ENCODE results near the gene RPS6KA4.

DNA sequence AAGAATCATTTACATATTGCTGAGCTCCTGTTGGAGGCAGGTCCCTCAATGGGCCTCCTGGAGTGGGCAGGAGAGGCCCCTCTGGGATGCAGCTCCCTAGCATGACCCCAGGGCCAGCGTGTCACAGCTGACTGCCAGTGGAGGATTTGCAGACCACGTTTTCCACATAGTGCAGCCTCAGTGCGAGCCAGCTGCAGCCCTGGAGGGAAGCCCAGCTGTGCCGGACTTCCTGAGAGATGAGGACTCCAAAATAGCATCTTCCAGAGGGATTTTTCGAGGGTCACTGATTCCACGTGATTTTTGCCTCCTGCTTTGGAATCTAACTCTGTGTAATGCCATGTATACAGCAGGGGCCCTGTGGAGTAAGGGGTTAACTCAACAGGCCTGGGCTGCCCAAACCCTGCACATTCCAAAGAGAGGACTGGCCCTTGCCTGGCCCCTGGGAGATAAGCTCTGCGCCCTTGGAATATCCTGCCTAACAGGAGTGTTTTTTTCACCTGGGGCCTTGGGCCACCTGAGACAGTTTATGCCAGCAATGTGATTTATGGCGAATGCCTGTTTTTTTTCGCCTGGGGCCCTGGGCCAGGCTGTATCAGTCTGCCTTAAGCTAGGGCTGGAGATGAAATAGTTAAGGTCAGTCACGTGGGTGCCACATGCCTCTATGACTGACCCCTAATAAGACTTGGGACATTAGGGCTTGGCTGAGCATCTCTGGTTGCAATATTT lies 47.4 kb downstream of the RPS6KA4 start:
- TF ChIP-seq CTCF (conservative IDR thresholded peaks at IDR 0.05; ENCODE audit: low read depth, low read length) (no peak), EZH2 (IDR thresholded peaks at IDR 0.05; ENCODE audit: borderline replicate concordance, low read depth, low read length, poor library complexity, severe bottlenecking) (no peak)

All from A673 (cell line).